PFSK-1 (cell line): ENCODE results near the gene ECM1.

Experiments
- FOXP2 ChIP-seq: optimal IDR thresholded peaks from 2 replicates; pipeline ENCODE3; 2011; ENCODE audit warnings: borderline replicate concordance, control low read depth, inconsistent platforms; ENCODE audit not compliant: insufficient read depth; ENCODE audit errors: extremely low read length, extremely low read depth
- POLR2AphosphoS5 ChIP-seq: IDR thresholded peaks from 2 replicates; pipeline ENCODE4 v1.6.1; 2012; ENCODE audit warnings: low read depth, mild to moderate bottlenecking, control low read depth, low read length, moderate library complexity
- REST ChIP-seq, 2 experiments: IDR thresholded peaks; 2 replicates each; pipeline versions ENCODE4 v1.6.1 to v1.8.0; 2011 to 2012; ENCODE audit warnings: low read depth in 2 of 2, low read length in 2 of 2, control low read depth in 1 of 2, inconsistent platforms in 1 of 2, mild to moderate bottlenecking in 1 of 2, moderate library complexity in 1 of 2; ENCODE audit not compliant: insufficient read depth in 1 of 2
- SIN3A ChIP-seq: IDR thresholded peaks from 2 replicates; pipeline ENCODE4 v1.6.1; 2012; ENCODE audit warnings: mild to moderate bottlenecking, low read length, moderate library complexity, borderline replicate concordance; ENCODE audit not compliant: insufficient read depth
- TAF1 ChIP-seq: IDR thresholded peaks from 2 replicates; pipeline ENCODE4 v1.6.1; 2012; ENCODE audit warnings: low read length, control low read depth, borderline replicate concordance; ENCODE audit not compliant: insufficient read depth

The ECM1 gene

DNA sequence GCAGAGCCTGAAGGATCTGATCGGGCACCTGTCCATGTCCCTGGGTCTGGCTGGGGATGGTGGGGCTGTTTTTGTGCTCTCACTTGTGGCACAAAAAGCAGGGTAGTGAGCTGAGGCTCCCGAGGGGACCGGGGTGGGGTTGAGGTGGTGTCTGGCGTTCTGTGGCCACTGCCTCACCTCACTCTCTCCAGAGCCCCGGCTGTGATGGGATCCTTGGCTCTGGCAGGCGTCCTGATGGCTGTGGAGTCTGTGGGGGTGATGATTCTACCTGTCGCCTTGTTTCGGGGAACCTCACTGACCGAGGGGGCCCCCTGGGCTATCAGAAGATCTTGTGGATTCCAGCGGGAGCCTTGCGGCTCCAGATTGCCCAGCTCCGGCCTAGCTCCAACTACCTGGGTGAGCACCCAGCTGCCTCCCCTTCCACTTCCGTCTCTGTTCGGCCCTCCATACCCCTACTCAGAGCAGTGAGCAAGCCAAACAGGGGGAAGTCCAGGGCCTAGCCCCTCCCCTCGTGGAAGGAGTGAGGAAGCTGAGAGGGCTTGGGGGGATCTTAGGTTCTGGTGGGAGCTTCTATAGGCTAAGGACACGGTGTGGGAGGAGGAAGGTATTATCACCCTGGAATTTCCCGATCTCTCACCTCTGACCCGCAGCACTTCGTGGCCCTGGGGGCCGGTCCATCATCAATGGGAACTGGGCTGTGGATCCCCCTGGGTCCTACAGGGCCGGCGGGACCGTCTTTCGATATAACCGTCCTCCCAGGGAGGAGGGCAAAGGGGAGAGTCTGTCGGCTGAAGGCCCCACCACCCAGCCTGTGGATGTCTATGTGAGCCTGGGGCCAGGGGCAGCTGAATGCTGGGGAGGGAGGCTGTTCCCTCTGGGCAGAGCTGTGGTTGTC, 48.3 kb downstream of the ECM1 start:
- TF ChIP-seq FOXP2, result no peak
- TF ChIP-seq REST (IDR thresholded peaks at IDR 0.05; ENCODE audit: insufficient read depth in 1 of 2, low read depth in 2 of 2, low read length in 2 of 2), result no peak
- TF ChIP-seq POLR2AphosphoS5, result no peak
- no peak for TF ChIP-seq TAF1
- no peak for TF ChIP-seq SIN3A

- no peak for TF ChIP-seq TAF1
- no peak for TF ChIP-seq POLR2AphosphoS5
- no peak for TF ChIP-seq REST (IDR thresholded peaks at IDR 0.05; ENCODE audit: insufficient read depth in 1 of 2, low read depth in 2 of 2, low read length in 2 of 2)
These were observed 49.2 kb downstream of the ECM1 start for GRCh38 chr1:150557065-150557600.

- TF ChIP-seq FOXP2, result no peak
- no peak for TF ChIP-seq TAF1
- no peak for TF ChIP-seq SIN3A
- no peak for TF ChIP-seq POLR2AphosphoS5
- no peak for TF ChIP-seq REST (IDR thresholded peaks at IDR 0.05; ENCODE audit: insufficient read depth in 1 of 2, low read depth in 2 of 2, low read length in 2 of 2)
These were observed 49.9 kb downstream of the ECM1 start for GRCh38 chr1:150557813-150558212.

DNA sequence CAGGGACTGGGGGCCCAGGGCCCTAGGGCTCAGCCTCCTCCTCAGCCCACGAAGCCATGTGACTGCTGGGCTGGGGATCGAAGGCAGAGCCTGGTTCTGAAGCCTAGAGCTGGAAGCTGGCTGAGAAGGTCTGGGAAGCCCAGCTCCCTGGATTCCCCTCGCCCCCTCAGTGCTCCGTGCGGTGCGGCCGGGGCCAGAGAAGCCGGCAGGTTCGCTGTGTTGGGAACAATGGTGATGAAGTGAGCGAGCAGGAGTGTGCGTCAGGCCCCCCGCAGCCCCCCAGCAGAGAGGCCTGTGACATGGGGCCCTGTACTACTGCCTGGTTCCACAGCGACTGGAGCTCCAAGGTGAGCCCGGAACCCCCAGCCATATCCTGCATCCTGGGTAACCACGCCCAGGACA, 50.4 kb downstream of the ECM1 start:
- no peak for TF ChIP-seq REST (IDR thresholded peaks at IDR 0.05; ENCODE audit: insufficient read depth in 1 of 2, low read depth in 2 of 2, low read length in 2 of 2)
- TF ChIP-seq SIN3A, result no peak
- TF ChIP-seq POLR2AphosphoS5, result no peak
- no peak for TF ChIP-seq FOXP2
- no peak for TF ChIP-seq TAF1
